Type B pancreatic cell (in vitro differentiated cells): ENCODE data around the gene PRDX3. TPM values are rescaled to one million over a fixed set of nuclear protein-coding genes. Genes with fewer than 3 reads are reported as not detected.

Experiments used
- total RNA-seq: library from RNA; stranded (reverse); gene quantifications from 2 replicates; pipeline ENCODE4 v1.2.1, GENCODE V29; 2021; ENCODE audit warnings: low replicate concordance

Gene PRDX3
- total RNA-seq, 1 donor from 2014 or later = 126 TPM

Other genes starting within 250 kb of the PRDX3 start
- gene NANOS1, start 149.1 kb downstream of the PRDX3 start, total RNA-seq = 10.1 and 14.4 TPM in 2 replicates
- 132 and 141 TPM in 2 replicates for gene EIF3A, start 98.0 kb downstream of the PRDX3 start, total RNA-seq
- 39.4 and 42.7 TPM in 2 replicates for gene DENND10, start 74.7 kb downstream of the PRDX3 start, total RNA-seq
- 26.8 and 40.8 TPM in 2 replicates for gene SFXN4, start 13.1 kb downstream of the PRDX3 start, total RNA-seq
- 10.8 and 24.8 TPM in 2 replicates for gene GRK5, start 28.8 kb upstream of the PRDX3 start, total RNA-seq